Testis (tissue), 3 donors: ENCODE results near the gene PRLR. TPM values are rescaled to one million over a fixed set of nuclear protein-coding genes. Genes with fewer than 3 reads are reported as not detected.
"Not testable (repeated sequence)": the region's sequence is repeated elsewhere in the genome, so short reads cannot be mapped to it uniquely, and the experiment has no call there.

Experiments
- DNase-seq: peaks from one replicate; pipeline ENCODE4 v3.0.0-alpha.2; 2019
- H3K27ac ChIP-seq, 2 donors: fragments of 200-600 bp; sonication (generic); one replicate each; pipeline ENCODE4 v1.5.1; 2019
- H3K27me3 ChIP-seq: fragments of 200-600 bp; sonication (generic); one replicate; pipeline ENCODE4 v1.5.1; 2019
- H3K36me3 ChIP-seq: fragments of 200-600 bp; sonication (generic); one replicate; pipeline ENCODE4 v1.5.1; 2017; ENCODE audit warnings: low read depth; ENCODE audit errors: missing control alignments
- H3K4me1 ChIP-seq: fragments of 200-600 bp; sonication (generic); one replicate; pipeline ENCODE4 v1.5.1; 2019
- H3K4me3 ChIP-seq, 2 donors: fragments of 200-600 bp; sonication (generic); one replicate each; pipeline ENCODE4 v1.5.1; 2017 to 2019
- H3K9me3 ChIP-seq: fragments of 200-600 bp; sonication (generic); one replicate; pipeline ENCODE4 v1.5.1; 2017
- POLR2A ChIP-seq: fragments of 450-650 bp; IDR thresholded peaks from one replicate; pipeline ENCODE4 v1.6.1; 2017; ENCODE audit warnings: antibody characterized with exemption, mild to moderate bottlenecking, moderate library complexity
- WGBS, 2 donors: methylation state at CpG; one replicate each; pipeline ENCODE4 v1.1.5; 2018; 5-methylcytosine and 5-hydroxymethylcytosine counted together
- intact Hi-C: fragments of 100-400 bp; cut with DNase I; formaldehyde crosslinking; loops from one replicate; pipeline ENCODE4 v1.15.1; 2023; ENCODE audit warnings: low total_unique reads
- polyA plus RNA-seq: library from polyadenylated mRNA; stranded (reverse); fragments of 350-450 nt; fragmentation: Illumina TruSeq; extraction: RNeasy Lipid Tissue Mini Kit (QIAGEN cat#74804); gene quantifications from one replicate; pipeline ENCODE4 v1.2.3, GENCODE V29; 2014; ENCODE audit warnings: low read depth, low replicate concordance; ENCODE audit not compliant: insufficient read depth
- total RNA-seq, 2 donors: library from RNA; depleted of rRNA; stranded (reverse); fragments of >200 nt; gene quantifications; one replicate each; pipeline ENCODE4 v1.2.3, GENCODE V29; 2016
- TF ChIP-seq, protein P1 (sequence below), 3 experiments: fragments of 450-650 bp in 2 of 3; fragments of 200-600 bp in 1 of 3; sonication (generic) in 1 of 3; IDR thresholded peaks; one replicate each; pipeline ENCODE4 v1.5.1; 2016 to 2019; ENCODE audit warnings: antibody characterized with exemption in 3 of 3, mild to moderate bottlenecking in 2 of 3, moderate library complexity in 1 of 3

Gene PRLR
- total and polyA plus RNA-seq, 3 donors from 2014 or later: 1.6 to 6.3 (median 2.2) TPM

DNA sequence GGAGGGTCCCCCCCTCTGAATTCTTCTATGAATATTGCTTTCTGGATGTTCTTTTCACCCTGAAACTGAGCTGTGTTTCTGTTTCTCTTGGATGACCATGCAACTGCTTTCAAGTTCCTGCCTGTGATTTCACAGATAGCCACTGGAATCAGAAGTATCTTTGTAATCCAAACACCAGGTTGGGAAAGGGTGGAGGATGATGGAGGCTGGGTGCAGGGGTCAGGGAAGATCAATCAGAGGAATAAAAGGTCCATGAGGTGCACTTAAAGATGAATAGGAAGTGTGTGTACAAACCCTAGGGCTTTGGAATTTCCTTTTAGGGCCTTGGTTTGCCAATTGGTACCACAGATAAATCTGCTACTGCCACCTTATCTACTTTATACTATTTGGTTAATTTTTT lies 114.4 kb downstream of the PRLR start:
- Histone ChIP-seq H3K4me3 (no peak overlapping the region), H3K36me3 (no peaks in the 10 kb centered on the region), H3K27ac (no peak overlapping the region), H3K4me1 (no peaks in the 10 kb centered on the region), H3K27me3 (no peaks in the 10 kb centered on the region), H3K9me3 (no peaks in the 10 kb centered on the region)
- TF ChIP-seq, protein P1, sequence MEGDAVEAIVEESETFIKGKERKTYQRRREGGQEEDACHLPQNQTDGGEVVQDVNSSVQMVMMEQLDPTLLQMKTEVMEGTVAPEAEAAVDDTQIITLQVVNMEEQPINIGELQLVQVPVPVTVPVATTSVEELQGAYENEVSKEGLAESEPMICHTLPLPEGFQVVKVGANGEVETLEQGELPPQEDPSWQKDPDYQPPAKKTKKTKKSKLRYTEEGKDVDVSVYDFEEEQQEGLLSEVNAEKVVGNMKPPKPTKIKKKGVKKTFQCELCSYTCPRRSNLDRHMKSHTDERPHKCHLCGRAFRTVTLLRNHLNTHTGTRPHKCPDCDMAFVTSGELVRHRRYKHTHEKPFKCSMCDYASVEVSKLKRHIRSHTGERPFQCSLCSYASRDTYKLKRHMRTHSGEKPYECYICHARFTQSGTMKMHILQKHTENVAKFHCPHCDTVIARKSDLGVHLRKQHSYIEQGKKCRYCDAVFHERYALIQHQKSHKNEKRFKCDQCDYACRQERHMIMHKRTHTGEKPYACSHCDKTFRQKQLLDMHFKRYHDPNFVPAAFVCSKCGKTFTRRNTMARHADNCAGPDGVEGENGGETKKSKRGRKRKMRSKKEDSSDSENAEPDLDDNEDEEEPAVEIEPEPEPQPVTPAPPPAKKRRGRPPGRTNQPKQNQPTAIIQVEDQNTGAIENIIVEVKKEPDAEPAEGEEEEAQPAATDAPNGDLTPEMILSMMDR (IDR thresholded peaks at IDR 0.05): no peak
- no peak for TF ChIP-seq POLR2A
- no peak for DNase-seq
- intact Hi-C loops: no loop called here

DNA sequence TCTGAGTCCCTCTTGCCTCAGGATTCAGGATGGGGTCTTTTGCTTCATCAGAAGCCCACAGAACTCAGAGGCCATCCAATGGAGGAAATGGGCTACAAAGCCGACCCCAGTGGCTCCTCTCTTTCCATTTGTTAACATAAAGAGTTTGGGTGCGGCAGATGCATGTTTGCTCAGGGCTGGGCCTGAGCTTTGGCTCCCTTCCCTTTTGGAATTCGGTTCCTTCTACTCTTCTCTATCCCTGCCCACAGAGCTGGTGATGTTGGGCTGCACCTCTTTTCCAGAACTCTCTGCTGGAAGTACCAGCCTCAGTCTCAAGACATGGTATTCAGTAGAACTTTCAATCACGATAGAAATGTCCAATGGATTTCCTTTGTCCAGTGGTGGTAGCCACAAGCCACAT lies 115.6 kb downstream of the PRLR start:
- no peak overlapping the region for H3K27ac ChIP-seq

DNA sequence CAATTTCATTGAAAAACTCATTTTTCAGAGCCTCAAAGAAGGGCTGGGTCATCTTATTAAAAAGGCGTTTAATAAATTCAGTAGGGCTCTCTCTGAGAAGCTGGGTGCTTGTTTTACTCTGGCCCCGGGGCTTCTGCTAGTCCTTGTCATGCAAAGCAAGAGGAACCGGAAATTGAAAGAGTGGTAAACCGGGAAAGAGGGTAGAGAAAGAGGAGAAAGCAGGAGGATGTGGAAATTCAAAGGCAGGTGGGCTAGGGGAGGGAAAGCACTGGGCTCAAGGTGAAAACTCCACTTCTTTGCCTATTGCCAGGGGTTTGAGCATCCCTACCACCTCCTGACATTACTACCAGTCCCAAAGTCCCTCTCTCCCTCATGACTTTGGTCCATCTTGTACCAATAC lies 118.0 kb downstream of the PRLR start:
- H3K36me3 ChIP-seq: no peaks in the 10 kb centered on the region
- intact Hi-C loops: no loop called here
- H3K27me3 ChIP-seq: no peaks in the 10 kb centered on the region
- no peak for DNase-seq
- TF ChIP-seq POLR2A: no peak
- TF ChIP-seq, protein P1 (IDR thresholded peaks at IDR 0.05): no peak
- no peak overlapping the region for H3K4me3 ChIP-seq
- H3K27ac ChIP-seq: no peak overlapping the region
- 69 to 70% methylated on average over 4 of the region's 4 CpGs for WGBS, 2 donors
- H3K9me3 ChIP-seq: no peaks in the 10 kb centered on the region
- no peaks in the 10 kb centered on the region for H3K4me1 ChIP-seq

More for the DNA sequence above, 115.6 kb downstream of the PRLR start:
- no peak for TF ChIP-seq POLR2A
- TF ChIP-seq, protein P1 (IDR thresholded peaks at IDR 0.05): no peak
- H3K4me3 ChIP-seq: no peak overlapping the region
- intact Hi-C loops: no loop called here
- no peaks in the 10 kb centered on the region for H3K27me3 ChIP-seq
- no peaks in the 10 kb centered on the region for H3K9me3 ChIP-seq
- no peak for DNase-seq
- 91 to 93% methylated on average over 4 of the region's 4 CpGs for WGBS, 2 donors
- no peaks in the 10 kb centered on the region for H3K36me3 ChIP-seq
- H3K4me1 ChIP-seq: no peaks in the 10 kb centered on the region

GRCh38 chr5:35104550-35104949 lies 125.7 kb downstream of the PRLR start:
- H3K27me3 ChIP-seq, H3K4me1 ChIP-seq, intact Hi-C loops, DNase-seq, H3K36me3 ChIP-seq, H3K27ac ChIP-seq, H3K9me3 ChIP-seq, H3K4me3 ChIP-seq: not testable (repeated sequence)
- WGBS, 2 donors: 65 to 80% methylated on average over 5 to 11 of the region's 11 CpGs

- Histone ChIP-seq H3K27ac (no peak overlapping the region), H3K4me1 (no peaks in the 10 kb centered on the region), H3K36me3 (no peaks in the 10 kb centered on the region), H3K27me3 (no peaks in the 10 kb centered on the region), H3K4me3 (no peak overlapping the region), H3K9me3 (no peaks in the 10 kb centered on the region)
- TF ChIP-seq POLR2A: no peak
- no peak for DNase-seq
- WGBS, 2 donors: 82 to 85% methylated on average over 5 of the region's 5 CpGs
- intact Hi-C loops: no loop called here
These were observed 126.5 kb downstream of the PRLR start for GRCh38 chr5:35103637-35104299.

DNA sequence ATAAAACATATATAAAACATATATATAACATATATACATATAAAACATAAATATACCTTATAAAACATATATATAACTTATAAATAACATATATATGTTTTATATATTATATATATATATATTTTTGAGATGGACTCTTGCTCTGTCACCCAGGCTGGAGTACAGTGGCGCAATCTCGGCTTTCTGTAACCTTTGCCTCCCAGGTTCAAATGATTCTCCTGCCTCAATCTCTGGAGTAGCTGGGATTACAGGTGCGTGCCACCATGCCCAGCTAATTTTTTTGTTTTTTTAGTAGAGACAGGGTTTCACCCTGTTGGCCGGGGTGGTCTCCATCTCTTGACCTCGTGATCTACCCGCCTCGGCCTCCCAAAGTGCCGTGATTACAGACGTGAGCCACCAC lies 128.6 kb downstream of the PRLR start:
- H3K4me3 ChIP-seq, intact Hi-C loops, H3K9me3 ChIP-seq, DNase-seq, H3K36me3 ChIP-seq, H3K27me3 ChIP-seq, H3K4me1 ChIP-seq, H3K27ac ChIP-seq: not testable (repeated sequence)
- WGBS, 2 donors: 94 to 96% methylated on average over 9 of the region's 9 CpGs
